Naive thymus-derived CD4-positive, alpha-beta T cell (primary cell): ENCODE data around the gene KIF26A. TPM values are rescaled to one million over a fixed set of nuclear protein-coding genes. Genes with fewer than 3 reads are reported as not detected.
A peak's percentile ranks its signal among the peaks of the same experiment; 100 is the strongest.

Source experiments
- ATAC-seq: fragments of 150-1000 bp; cut with Tn5 transposase; 2 replicates; pipeline ENCODE4 v1.10.0; 2021; ENCODE audit warnings: mild to moderate bottlenecking, moderate library complexity
- CTCF ChIA-PET: fragments of 350-600 bp; sonication (Branson Sonifier 250); formaldehyde crosslinking; loops from one replicate; lab custom pipeline; 2021; ENCODE audit warnings: antibody characterized with exemption; lab: Charles Lee
- POLR2A ChIA-PET: fragments of 350-600 bp; sonication (Branson Sonifier 250); formaldehyde crosslinking; loops from one replicate; lab custom pipeline; 2021; ENCODE audit warnings: antibody characterized with exemption, inconsistent platforms; lab: Charles Lee
- DNase-seq, 9 donors: peaks; one replicate each; pipeline versions ENCODE4 v3.0.0 to v3.0.0-alpha.2; 2020 to 2022; ENCODE audit warnings: mixed read lengths in 1 of 9
- H3K27ac ChIP-seq: one replicate; pipeline ENCODE4 v1.7.0; 2013; ENCODE audit warnings: mild to moderate bottlenecking, low read depth, low read length, moderate library complexity
- H3K27me3 ChIP-seq, 2 donors: one replicate each; pipeline ENCODE4 v1.7.0; 2013; ENCODE audit warnings: low read length in 2 of 2, mild to moderate bottlenecking in 2 of 2, moderate library complexity in 2 of 2; ENCODE audit not compliant: control insufficient read depth in 2 of 2, insufficient read depth in 2 of 2
- H3K36me3 ChIP-seq, 3 experiments: 1 replicate in 2 of 3; 2 replicates in 1 of 3; pipeline ENCODE4 v1.7.0; 2013; ENCODE audit warnings: low read length in 3 of 3, mild to moderate bottlenecking in 3 of 3, moderate library complexity in 1 of 3; ENCODE audit not compliant: insufficient read depth in 3 of 3, control insufficient read depth in 2 of 3
- H3K4me1 ChIP-seq, 2 donors: one replicate each; pipeline ENCODE4 v1.7.0; 2013; ENCODE audit warnings: low read length in 2 of 2, mild to moderate bottlenecking in 2 of 2, moderate library complexity in 1 of 2; ENCODE audit not compliant: control insufficient read depth in 2 of 2, insufficient read depth in 2 of 2
- H3K4me3 ChIP-seq: 2 replicates; pipeline ENCODE4 v1.7.0; 2013; ENCODE audit warnings: mild to moderate bottlenecking, low read length
- H3K9me3 ChIP-seq, 3 experiments: 1 replicate in 2 of 3; 2 replicates in 1 of 3; pipeline ENCODE4 v1.7.0; 2013; ENCODE audit warnings: low read length in 3 of 3; ENCODE audit not compliant: control insufficient read depth in 2 of 3
- H3K27ac Mint-ChIP-seq, 9 donors: one replicate each; pipeline ENCODE4 v1.8.0; 2020 to 2022; ENCODE audit warnings: mixed read lengths in 9 of 9, mild to moderate bottlenecking in 8 of 9, moderate library complexity in 5 of 9, inconsistent platforms in 2 of 9
- H3K27me3 Mint-ChIP-seq, 5 donors: one replicate each; pipeline ENCODE4 v1.8.0; 2021 to 2022; ENCODE audit warnings: mixed read lengths in 5 of 5, mild to moderate bottlenecking in 1 of 5
- H3K36me3 Mint-ChIP-seq, 5 donors: one replicate each; pipeline ENCODE4 v1.8.0; 2020 to 2022; ENCODE audit warnings: mixed read lengths in 5 of 5, mild to moderate bottlenecking in 3 of 5, inconsistent platforms in 1 of 5
- H3K4me1 Mint-ChIP-seq, 7 donors: one replicate each; pipeline ENCODE4 v1.8.0; 2020 to 2022; ENCODE audit warnings: mixed read lengths in 7 of 7, mild to moderate bottlenecking in 3 of 7, inconsistent platforms in 1 of 7
- H3K4me3 Mint-ChIP-seq, 10 donors: one replicate each; pipeline ENCODE4 v1.8.0; 2020 to 2022; ENCODE audit warnings: mild to moderate bottlenecking in 10 of 10, mixed read lengths in 10 of 10, moderate library complexity in 6 of 10, inconsistent platforms in 2 of 10
- H3K9me3 Mint-ChIP-seq, 11 donors: one replicate each; pipeline ENCODE4 v1.8.0; 2020 to 2022; ENCODE audit warnings: mixed read lengths in 11 of 11, mild to moderate bottlenecking in 4 of 11, inconsistent platforms in 1 of 11, moderate library complexity in 1 of 11
- intact Hi-C, 2 donors: fragments of 100-400 bp; cut with micrococcal nuclease; formaldehyde crosslinking; loops; one replicate each; pipeline ENCODE4 v1.15.1; 2023
- polyA plus RNA-seq, 2 donors: library from polyadenylated mRNA; unstranded; fragments of 300-500 nt; fragmentation: Illumina TruSeq; gene quantifications; one replicate each; pipeline ENCODE4 v1.2.3, GENCODE V29; 2021
- total RNA-seq, 6 experiments: library from RNA in 5 of 6; stranded (reverse) in 5 of 6; gene quantifications; 1 replicate in 5 of 6; 2 replicates in 1 of 6; pipeline ENCODE4 v1.2.3 and lab custom pipeline; 2021 to 2026

The KIF26A gene
- total and polyA plus RNA-seq, 7 experiments from 2014 or later, result 0.13 to 0.53 (median 0.17) TPM; not detected in 4

DNA sequence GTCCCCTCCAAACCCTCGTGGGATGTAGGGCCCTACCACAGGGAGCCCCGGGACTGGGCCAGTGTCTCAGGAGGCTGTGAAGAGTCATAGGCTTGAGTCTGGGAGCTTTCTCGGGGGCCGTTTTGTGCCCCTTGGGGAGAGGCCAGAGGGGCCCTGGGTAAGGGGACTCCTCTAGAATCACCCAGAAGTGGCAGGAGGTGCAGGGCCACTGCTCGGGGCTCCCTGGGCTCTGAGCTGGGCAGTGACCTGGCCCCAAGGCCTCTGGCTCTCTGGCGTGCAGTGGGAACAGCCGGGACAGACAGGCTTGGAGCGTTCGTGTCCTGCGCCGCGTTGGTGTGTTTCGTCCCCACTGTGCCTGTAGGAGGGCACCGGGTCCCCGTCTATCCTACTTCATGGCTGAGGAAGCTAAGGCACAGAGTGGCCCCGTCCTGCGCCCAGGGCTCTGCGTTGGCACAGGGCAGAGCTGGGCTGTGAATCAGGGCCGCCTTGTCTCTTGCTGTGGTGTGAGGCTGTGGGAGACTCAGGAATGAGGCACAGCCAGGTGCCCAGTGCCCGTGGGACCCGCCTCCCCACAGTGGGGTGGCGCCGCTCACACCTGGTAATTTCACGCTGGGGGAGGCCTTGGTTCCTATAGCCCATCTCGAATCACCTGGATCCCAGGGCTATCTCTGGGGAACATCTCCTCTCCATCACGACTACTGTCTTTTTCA is 23.8 kb upstream of the KIF26A start:
- ATAC-seq (no peak), DNase-seq (no peak)
- H3K27ac Mint-ChIP-seq, result no peak overlapping the region
- Histone ChIP-seq H3K27ac (no peak overlapping the region), H3K9me3 (no peaks in the 10 kb centered on the region), H3K4me1 (no peaks in the 10 kb centered on the region), H3K27me3 (no peaks in the 10 kb centered on the region), H3K4me3 (no peak overlapping the region), H3K36me3 (no peaks in the 10 kb centered on the region)
- H3K4me1 Mint-ChIP-seq, result peaks cover 0 to 3% (median 0%) of the 10 kb centered on the region in 7 donors
- intact Hi-C loops, result no loop called here
- peaks cover 0 to 31% (median 24%) of the 10 kb centered on the region in 5 donors for H3K27me3 Mint-ChIP-seq
- CTCF ChIA-PET, result interaction anchor here (0.6 kb wide), 1 partner anchor 1234 kb away, joined by 3 read pairs; no protein-coding TSS in a partner anchor
- peak overlapping the region in 4 of 10 donors; percentile 12 to 69 (median 21) for H3K4me3 Mint-ChIP-seq
- POLR2A ChIA-PET, result no interaction called here
- H3K9me3 Mint-ChIP-seq, result no peaks in the 10 kb centered on the region
- no peaks in the 10 kb centered on the region for H3K36me3 Mint-ChIP-seq

DNA sequence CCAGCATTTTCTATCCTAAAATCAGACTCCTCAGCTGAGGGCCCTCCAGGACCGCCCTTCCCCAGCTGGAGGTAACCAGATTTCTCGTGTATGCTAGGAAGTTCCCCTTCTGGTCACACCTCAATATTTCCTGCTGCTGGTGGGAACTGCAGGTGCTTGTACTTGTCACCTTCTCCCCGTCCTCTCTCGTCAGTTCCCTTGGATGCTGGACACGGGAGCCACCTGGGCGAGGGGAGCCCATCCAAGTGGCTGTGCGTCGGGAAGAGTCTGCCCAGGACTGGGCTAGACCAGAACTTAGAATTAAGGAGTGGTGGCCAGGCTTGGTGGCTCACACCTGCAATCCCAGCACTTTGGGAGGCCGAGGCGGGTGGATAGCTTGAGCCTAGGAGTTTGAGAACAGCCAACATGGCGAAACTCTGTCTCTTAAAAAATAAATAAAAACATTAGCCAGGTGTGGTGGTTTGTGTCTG is 23.2 kb upstream of the KIF26A start:
- intact Hi-C loops, result no loop called here
- Histone ChIP-seq H3K27me3 (no peaks in the 10 kb centered on the region), H3K4me3 (no peak overlapping the region), H3K9me3 (no peaks in the 10 kb centered on the region), H3K27ac (no peak overlapping the region), H3K36me3 (no peaks in the 10 kb centered on the region), H3K4me1 (no peaks in the 10 kb centered on the region)
- ChIA-PET POLR2A (no interaction called here), CTCF (interaction anchor here (0.6 kb wide), 1 partner anchor 542 kb away, joined by 4 read pairs; no protein-coding TSS in a partner anchor)
- H3K27ac Mint-ChIP-seq, result no peak overlapping the region
- H3K27me3 Mint-ChIP-seq, result peaks cover 4 to 36% (median 30%) of the 10 kb centered on the region in 5 donors
- DNase-seq, result no peak
- ATAC-seq, result no peak
- H3K4me3 Mint-ChIP-seq, result peak overlapping the region in 7 of 10 donors; percentile 13 to 69 (median 45)
- H3K4me1 Mint-ChIP-seq, result peaks cover 0 to 3% (median 0%) of the 10 kb centered on the region in 7 donors
- no peaks in the 10 kb centered on the region for H3K36me3 Mint-ChIP-seq
- no peaks in the 10 kb centered on the region for H3K9me3 Mint-ChIP-seq

DNA sequence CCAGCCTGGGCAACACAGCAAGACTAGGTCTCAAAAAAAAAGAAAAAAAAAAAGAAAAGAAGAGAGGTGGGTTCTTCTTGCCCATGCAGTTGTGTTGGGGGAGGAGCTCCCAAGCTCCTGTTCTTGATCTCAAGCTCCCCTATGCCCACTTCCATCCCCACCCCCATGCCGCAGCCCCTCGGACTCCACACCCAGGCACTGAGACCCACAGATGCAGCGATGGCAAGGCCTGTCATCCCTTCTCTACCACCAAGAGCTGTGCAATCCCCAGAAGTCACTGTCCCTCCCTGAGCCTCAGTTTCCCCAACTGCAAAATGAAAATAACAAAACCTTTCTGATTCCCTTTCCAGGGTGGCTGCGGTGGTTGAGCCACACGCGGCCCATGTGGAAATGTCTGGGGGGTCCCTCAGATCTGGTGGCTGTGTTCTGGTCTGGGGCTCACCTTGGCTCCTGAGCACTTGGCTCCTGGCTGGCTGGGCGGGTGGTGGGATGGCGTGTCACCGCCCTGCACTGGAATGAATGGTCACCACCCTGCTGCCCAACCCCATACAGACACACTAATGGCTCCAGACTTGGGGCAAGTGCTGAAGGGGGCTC is 22.6 kb upstream of the KIF26A start:
- no peaks in the 10 kb centered on the region for H3K36me3 ChIP-seq
- POLR2A ChIA-PET, result no interaction called here

DNA sequence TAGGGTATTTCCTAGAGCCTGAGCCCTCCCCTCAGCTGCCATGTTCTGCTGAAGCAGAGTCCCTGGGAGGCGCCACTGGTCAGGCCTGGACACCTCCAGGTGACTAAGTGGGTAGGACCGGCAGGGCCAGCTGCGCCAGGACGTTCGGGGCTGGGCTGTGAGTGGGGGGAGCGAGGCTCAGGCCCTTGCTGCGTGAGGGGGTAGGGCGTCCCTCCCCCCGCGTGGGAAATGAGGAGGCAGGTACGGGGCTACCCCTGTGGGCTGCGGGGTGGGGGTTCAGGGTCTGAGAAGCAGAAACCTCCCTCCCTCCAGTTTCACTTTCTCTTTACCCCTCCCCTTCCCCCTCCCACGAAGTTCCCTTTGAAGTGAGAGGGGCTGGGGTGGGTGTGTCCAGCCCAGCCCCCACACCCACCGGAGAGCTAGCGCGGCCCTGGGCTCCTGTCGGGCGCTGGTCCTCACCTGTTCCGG is 22.1 kb upstream of the KIF26A start:
- ChIA-PET CTCF (interaction anchor here (0.6 kb wide), 1 partner anchor 14 kb away, joined by 5 read pairs; no protein-coding TSS in a partner anchor), POLR2A (no interaction called here)
- intact Hi-C loops, result no loop called here
- H3K4me1 ChIP-seq, result no peaks in the 10 kb centered on the region
- Mint-ChIP-seq H3K4me1 (peaks cover 0 to 3% (median 0%) of the 10 kb centered on the region in 7 donors), H3K4me3 (peak overlapping the region in 7 of 10 donors; percentile 13 to 69 (median 51)), H3K27ac (no peak overlapping the region), H3K9me3 (no peaks in the 10 kb centered on the region), H3K27me3 (peaks cover 4 to 43% (median 40%) of the 10 kb centered on the region in 5 donors), H3K36me3 (no peaks in the 10 kb centered on the region)
- H3K9me3 ChIP-seq, result no peaks in the 10 kb centered on the region
- peak overlapping the region; percentile 27 for H3K4me3 ChIP-seq
- no peak overlapping the region for H3K27ac ChIP-seq
- H3K27me3 ChIP-seq, result no peaks in the 10 kb centered on the region
- ATAC-seq (no peak), DNase-seq (peak in 1 of 9 donors; percentile 11)
- H3K36me3 ChIP-seq, result no peaks in the 10 kb centered on the region

More for the DNA sequence above, 22.6 kb upstream of the KIF26A start:
- Mint-ChIP-seq H3K27ac (no peak overlapping the region), H3K36me3 (no peaks in the 10 kb centered on the region), H3K9me3 (no peaks in the 10 kb centered on the region), H3K27me3 (peaks cover 4 to 39% (median 36%) of the 10 kb centered on the region in 5 donors), H3K4me1 (peaks cover 0 to 3% (median 0%) of the 10 kb centered on the region in 7 donors), H3K4me3 (peak overlapping the region in 9 of 10 donors; percentile 9 to 69 (median 55))
- Histone ChIP-seq H3K9me3 (no peaks in the 10 kb centered on the region), H3K4me1 (no peaks in the 10 kb centered on the region), H3K27me3 (no peaks in the 10 kb centered on the region), H3K27ac (no peak overlapping the region), H3K4me3 (no peak overlapping the region)
- DNase-seq, result peak in 1 of 9 donors; percentile 1
- CTCF ChIA-PET, result interaction anchor here (0.6 kb wide), 2 partner anchors 14 to 543 kb away, joined by 4 to 5 read pairs; no protein-coding TSS in a partner anchor
- no peak for ATAC-seq
- intact Hi-C loops, result no loop called here

DNA sequence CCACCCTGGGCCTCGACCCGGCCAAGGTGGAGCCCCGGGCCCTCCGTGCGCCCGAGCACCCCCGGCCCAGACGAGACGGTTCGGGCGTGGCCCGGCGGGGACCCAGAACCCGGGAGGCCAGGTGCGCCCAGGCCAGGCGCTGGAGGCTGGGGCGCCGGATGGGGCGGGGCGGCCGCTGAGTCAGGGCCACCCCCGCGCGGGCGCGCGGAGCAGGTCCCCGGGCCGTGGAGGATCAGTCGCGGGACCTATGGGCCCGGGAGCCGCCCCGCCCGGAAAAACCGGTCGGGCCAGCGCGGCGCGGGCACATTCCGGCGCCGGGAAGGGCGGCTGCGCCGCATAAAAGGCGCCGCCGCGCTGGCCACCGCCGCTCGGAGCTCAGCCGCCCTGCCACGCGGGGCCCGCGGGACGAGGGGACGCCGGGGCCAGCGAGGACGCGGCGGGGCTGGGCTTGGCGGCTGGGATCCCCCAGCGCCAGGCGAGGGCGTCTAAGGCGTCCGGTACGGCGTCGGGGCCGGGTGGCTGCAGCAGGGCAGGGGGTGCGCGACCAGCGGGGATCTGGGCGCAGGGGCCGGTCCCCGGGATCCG is 21.5 kb upstream of the KIF26A start:
- no peaks in the 10 kb centered on the region for H3K4me1 ChIP-seq
- H3K27me3 ChIP-seq, result no peaks in the 10 kb centered on the region
- intact Hi-C loops, result no loop called here
- no peaks in the 10 kb centered on the region for H3K9me3 Mint-ChIP-seq
- DNase-seq (peak in 1 of 9 donors; percentile 47), ATAC-seq (no peak)
- H3K4me3 Mint-ChIP-seq, result peak overlapping the region in 5 of 10 donors; percentile 32 to 72 (median 62)
- no peaks in the 10 kb centered on the region for H3K9me3 ChIP-seq
- H3K36me3 Mint-ChIP-seq, result no peaks in the 10 kb centered on the region
- ChIA-PET POLR2A (no interaction called here), CTCF (no interaction called here)
- H3K4me1 Mint-ChIP-seq, result peaks cover 0 to 3% (median 0%) of the 10 kb centered on the region in 7 donors
- peak overlapping the region; percentile 27 for H3K4me3 ChIP-seq
- H3K27ac Mint-ChIP-seq, result no peak overlapping the region
- peaks cover 4 to 46% (median 40%) of the 10 kb centered on the region in 5 donors for H3K27me3 Mint-ChIP-seq
- H3K27ac ChIP-seq, result no peak overlapping the region
- H3K36me3 ChIP-seq, result no peaks in the 10 kb centered on the region

DNA sequence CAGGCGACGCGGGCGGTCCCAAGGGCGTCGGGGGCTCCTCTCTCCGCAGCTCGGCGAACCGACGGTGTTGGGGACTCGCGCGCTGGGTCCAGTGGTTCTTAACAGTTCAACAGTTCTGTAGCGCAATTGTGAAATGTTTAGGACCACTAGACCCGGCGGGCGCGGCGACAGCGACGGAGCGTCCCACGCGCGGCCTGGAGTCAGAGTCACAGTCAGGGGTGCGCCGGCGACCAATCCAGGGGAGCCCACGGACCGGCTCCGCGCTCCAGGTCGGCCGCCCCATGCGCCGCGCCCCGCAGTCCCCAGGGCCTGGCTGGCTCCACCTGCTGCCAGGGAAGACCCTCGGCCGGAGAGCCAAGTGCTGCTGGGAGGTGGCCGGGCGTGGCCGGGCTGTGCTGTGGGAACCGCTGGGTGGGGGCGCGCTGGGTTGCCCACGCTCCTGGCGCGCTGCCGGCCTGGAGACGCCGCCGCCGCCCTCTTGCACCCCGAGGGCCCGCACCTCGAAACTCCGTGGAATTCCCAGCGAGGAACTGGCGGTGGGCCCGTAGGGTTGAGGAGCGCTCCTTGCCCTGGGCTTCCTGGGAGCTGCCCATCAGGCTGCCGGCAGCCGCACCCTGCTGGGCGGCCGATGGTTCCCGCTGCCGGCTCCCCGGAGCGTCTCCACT is 20.9 kb upstream of the KIF26A start:
- H3K9me3 ChIP-seq, result no peaks in the 10 kb centered on the region
- no peaks in the 10 kb centered on the region for H3K9me3 Mint-ChIP-seq
- peaks cover 0 to 3% (median 0%) of the 10 kb centered on the region in 7 donors for H3K4me1 Mint-ChIP-seq
- no peaks in the 10 kb centered on the region for H3K27me3 ChIP-seq
- no peak for ATAC-seq
- POLR2A ChIA-PET, result no interaction called here
- no peak overlapping the region for H3K27ac Mint-ChIP-seq
- no peaks in the 10 kb centered on the region for H3K36me3 Mint-ChIP-seq
- CTCF ChIA-PET, result no interaction called here
- H3K36me3 ChIP-seq, result no peaks in the 10 kb centered on the region
- peak in 1 of 9 donors; percentile 2 for DNase-seq
- intact Hi-C loops, result no loop called here
- no peak overlapping the region for H3K27ac ChIP-seq
- H3K4me3 Mint-ChIP-seq, result peak overlapping the region in 6 of 10 donors; percentile 32 to 72 (median 60)
- H3K4me1 ChIP-seq, result no peaks in the 10 kb centered on the region
- no peak overlapping the region for H3K4me3 ChIP-seq
- H3K27me3 Mint-ChIP-seq, result peaks cover 4 to 46% (median 40%) of the 10 kb centered on the region in 5 donors
